K562 (cell line): ENCODE data around the gene IFNAR2. TPM values are rescaled to one million over a fixed set of nuclear protein-coding genes. Genes with fewer than 3 reads are reported as not detected.
A peak's percentile ranks its signal among the peaks of the same experiment; 100 is the strongest.

Experiments used
- CXXC5 ChIP-seq: fragments of 250-450 bp; sonication (Bioruptor Pico); IDR thresholded peaks from 2 replicates; pipeline ENCODE4 v1.8.0; 2022; ENCODE audit warnings: inconsistent platforms, mild to moderate bottlenecking, moderate library complexity
- ESRRA ChIP-seq: fragments of 450-650 bp; IDR thresholded peaks from 2 replicates; pipeline ENCODE4 v1.6.1; 2014; ENCODE audit warnings: low read depth, mild to moderate bottlenecking, moderate library complexity, borderline replicate concordance
- MGA ChIP-seq: fragments of 450-650 bp; IDR thresholded peaks from 2 replicates; pipeline ENCODE4 v1.6.1; 2016; ENCODE audit warnings: mild to moderate bottlenecking, moderate library complexity
- PHTF2 ChIP-seq: fragments of 250-450 bp; sonication (Bioruptor Pico); IDR thresholded peaks from 2 replicates; pipeline ENCODE4 v1.5.0; 2021; ENCODE audit warnings: mild to moderate bottlenecking
- RERE ChIP-seq: sonication (generic); formaldehyde crosslinking; IDR thresholded peaks from 2 replicates; pipeline ENCODE4 v1.8.0; 2023; ENCODE audit warnings: missing genetic modification reagents, mild to moderate bottlenecking, borderline replicate concordance
- VEZF1 ChIP-seq: fragments of 200-800 bp; sonication (Bioruptor generic); IDR thresholded peaks from 2 replicates; pipeline ENCODE4 v1.6.1; 2017; ENCODE audit warnings: missing genetic modification characterization, missing compliant biosample characterization
- ZFX ChIP-seq: sonication (generic); formaldehyde crosslinking; IDR thresholded peaks from 2 replicates; pipeline ENCODE4 v1.8.0; 2022; ENCODE audit warnings: mild to moderate bottlenecking, missing genetic modification reagents, moderate library complexity
- ZNF253 ChIP-seq: fragments of 250-450 bp; sonication (Bioruptor Pico); conservative IDR thresholded peaks from 2 replicates; pipeline ENCODE4 v1.6.1; 2021; ENCODE audit warnings: mild to moderate bottlenecking
- polyA plus RNA-seq, 8 experiments: library from polyadenylated mRNA; depleted of rRNA in 4 of 8; stranded (reverse) in 5 of 8; unstranded in 3 of 8; fragments of >200 nt; fragmentation: Nextera tagmentation in 2 of 8; fragmentation: Illumina TruSeq in 1 of 8; extraction: Ambion mirVana in 2 of 8; extraction: Trizol in 1 of 8; gene quantifications; 2 replicates each; pipeline versions ENCODE4 v1.2.1 to v1.2.3, GENCODE V29; 2011 to 2014; ENCODE audit warnings: inconsistent platforms in 1 of 8, missing spikeins in 1 of 8
- total RNA-seq, 7 experiments: library from RNA; depleted of rRNA in 6 of 7; stranded (reverse); fragments of >200 nt in 6 of 7; fragmentation: Illumina TruSeq in 2 of 7; extraction: Trizol in 2 of 7; gene quantifications; 2 replicates each; pipeline versions ENCODE4 v1.2.1 to v1.2.3, GENCODE V29; 2011 to 2021; ENCODE audit warnings: low replicate concordance in 1 of 7

IFNAR2 gene
- total and polyA plus RNA-seq, 9 of the 15 experiments (the other 6 are each of a cell fraction or from before 2014, with no cell fraction given): 1.7 to 48.3 (median 8.4) TPM

- peak; percentile 64 for TF ChIP-seq MGA
- peak; percentile 82 for TF ChIP-seq ZFX (CRISPR knock-in tag)
- no peak for TF ChIP-seq PHTF2 (CRISPR knock-in tag)
- TF ChIP-seq ZNF253 (CRISPR knock-in tag): no peak
- peak; percentile 89 for TF ChIP-seq CXXC5 (CRISPR knock-in tag)
- TF ChIP-seq ESRRA: peak; percentile 4; the same call in 1 of the 2 replicates
- peak; percentile 72; the same call in 1 of the 2 replicates for TF ChIP-seq RERE (CRISPR knock-in tag)
- peak; percentile 73 for TF ChIP-seq VEZF1 (CRISPR knock-in tag)
These were observed at the start of gene IFNAR2 (continued) for GRCh38 chr21:33229784-33230544.
